Body of pancreas (tissue), 4 donors: ENCODE results near the gene LGALS4. TPM values are rescaled to one million over a fixed set of nuclear protein-coding genes. Genes with fewer than 3 reads are reported as not detected.

Experiments used
- ATAC-seq: fragments of 150-250 bp; one replicate; pipeline ENCODE4 v1.9.1; 2016
- DNase-seq, 4 donors: peaks; one replicate each; pipeline ENCODE4 v3.0.0-alpha.2; 2019
- H3K27ac ChIP-seq, 4 donors: fragments of 200-600 bp; sonication (generic); 1 replicate in 3 of 4; 2 replicates in 1 of 4; pipeline versions ENCODE4 v1.5.1 to v1.6.1; 2016 to 2019; ENCODE audit warnings: mild to moderate bottlenecking in 1 of 4, mixed read lengths in 1 of 4, moderate library complexity in 1 of 4
- H3K27me3 ChIP-seq, 2 donors: fragments of 200-600 bp; sonication (generic); one replicate each; pipeline ENCODE4 v1.6.0; 2016; ENCODE audit warnings: mild to moderate bottlenecking in 1 of 2
- H3K36me3 ChIP-seq, 2 donors: fragments of 200-600 bp; sonication (generic); replicated peaks in 1 of 2; 2 replicates each; pipeline ENCODE4 v1.5.1; 2016; ENCODE audit warnings: low read depth in 2 of 2; ENCODE audit not compliant: insufficient read depth in 1 of 2
- H3K4me1 ChIP-seq: fragments of 200-600 bp; sonication (generic); one replicate; pipeline ENCODE4 v1.6.0; 2016
- H3K4me3 ChIP-seq, 2 donors: fragments of 200-600 bp; sonication (generic); 1 replicate in 1 of 2; 2 replicates in 1 of 2; pipeline ENCODE4 v1.5.1; 2016 to 2019
- H3K9me3 ChIP-seq, 3 donors: fragments of 200-600 bp; sonication (generic); 1 replicate in 2 of 3; 2 replicates in 1 of 3; pipeline ENCODE4 v1.5.1; 2016
- POLR2A ChIP-seq, 3 donors: fragments of 450-650 bp; IDR thresholded peaks; one replicate each; pipeline ENCODE4 v1.6.1; 2016; ENCODE audit warnings: antibody characterized with exemption in 3 of 3, mild to moderate bottlenecking in 2 of 3
- WGBS, 2 donors: methylation state at CpG; one replicate each; pipeline ENCODE4 v1.1.5; 2017; 5-methylcytosine and 5-hydroxymethylcytosine counted together
- intact Hi-C: fragments of 100-400 bp; cut with DNase I; formaldehyde crosslinking; loops from one replicate; pipeline ENCODE4 v1.15.1; 2023
- total RNA-seq, 2 donors: library from RNA; depleted of rRNA; stranded (reverse); fragments of >200 nt; gene quantifications; one replicate each; pipeline ENCODE4 v1.1.0, GENCODE V29; 2016
- TF ChIP-seq, protein P1 (sequence below), 7 experiments: fragments of 450-650 bp in 4 of 7; fragments of 200-600 bp in 3 of 7; sonication (generic) in 3 of 7; IDR thresholded peaks; one replicate each; pipeline ENCODE4 v1.5.1; 2016 to 2019; ENCODE audit warnings: antibody characterized with exemption in 7 of 7

LGALS4 gene
- total RNA-seq, 2 donors from 2014 or later, result 54.1 to 153 TPM

DNA sequence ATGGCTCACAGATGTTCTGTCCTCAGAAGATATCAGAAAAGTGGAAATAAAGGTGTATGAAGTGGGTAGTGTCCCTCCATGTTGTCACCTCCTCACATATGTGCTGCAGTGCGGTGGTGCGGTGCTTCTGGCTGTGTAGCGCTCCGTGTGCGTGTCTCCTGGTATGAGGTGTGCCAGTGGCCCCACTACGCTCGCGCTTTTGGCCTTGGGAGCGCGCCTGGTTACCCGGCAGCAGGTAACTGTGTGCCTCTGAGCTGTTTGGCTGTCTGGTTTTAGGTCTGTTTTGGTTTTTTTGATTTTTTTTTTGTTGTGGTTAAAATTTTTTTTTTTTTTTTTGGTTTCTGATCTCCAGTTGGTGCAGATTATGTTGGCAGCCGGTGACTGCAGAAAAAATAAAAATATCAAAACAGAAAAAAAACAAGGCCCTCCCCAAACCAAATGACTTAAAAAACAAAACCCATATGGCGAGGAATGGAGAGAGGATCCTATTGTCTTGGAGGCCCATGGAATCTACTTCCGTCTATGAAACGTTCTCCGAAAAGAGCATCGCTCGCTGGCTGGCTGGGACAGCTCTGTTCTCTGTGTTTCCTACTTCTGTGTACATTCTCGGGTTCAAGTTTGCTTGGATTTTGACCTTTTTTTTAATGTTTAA is 29.2 kb upstream of the LGALS4 start:
- Histone ChIP-seq H3K4me1 (peaks cover 73% of the 10 kb centered on the region), H3K9me3 (no peaks in the 10 kb centered on the region), H3K27me3 (no peaks in the 10 kb centered on the region), H3K4me3 (no peak overlapping the region), H3K36me3 (peaks cover 28 to 76% of the 10 kb centered on the region in 2 donors), H3K27ac (peak overlapping the region in 3 of 4 donors; percentile 33 to 60 (median 52))
- no peak for ATAC-seq
- intact Hi-C loops, result no loop called here
- TF ChIP-seq, protein P1, sequence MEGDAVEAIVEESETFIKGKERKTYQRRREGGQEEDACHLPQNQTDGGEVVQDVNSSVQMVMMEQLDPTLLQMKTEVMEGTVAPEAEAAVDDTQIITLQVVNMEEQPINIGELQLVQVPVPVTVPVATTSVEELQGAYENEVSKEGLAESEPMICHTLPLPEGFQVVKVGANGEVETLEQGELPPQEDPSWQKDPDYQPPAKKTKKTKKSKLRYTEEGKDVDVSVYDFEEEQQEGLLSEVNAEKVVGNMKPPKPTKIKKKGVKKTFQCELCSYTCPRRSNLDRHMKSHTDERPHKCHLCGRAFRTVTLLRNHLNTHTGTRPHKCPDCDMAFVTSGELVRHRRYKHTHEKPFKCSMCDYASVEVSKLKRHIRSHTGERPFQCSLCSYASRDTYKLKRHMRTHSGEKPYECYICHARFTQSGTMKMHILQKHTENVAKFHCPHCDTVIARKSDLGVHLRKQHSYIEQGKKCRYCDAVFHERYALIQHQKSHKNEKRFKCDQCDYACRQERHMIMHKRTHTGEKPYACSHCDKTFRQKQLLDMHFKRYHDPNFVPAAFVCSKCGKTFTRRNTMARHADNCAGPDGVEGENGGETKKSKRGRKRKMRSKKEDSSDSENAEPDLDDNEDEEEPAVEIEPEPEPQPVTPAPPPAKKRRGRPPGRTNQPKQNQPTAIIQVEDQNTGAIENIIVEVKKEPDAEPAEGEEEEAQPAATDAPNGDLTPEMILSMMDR (IDR thresholded peaks at IDR 0.05), result no peak
- TF ChIP-seq POLR2A (IDR thresholded peaks at IDR 0.05), result no peak
- WGBS, 2 donors, result 77 to 90% methylated on average over 19 of the region's 19 CpGs
- DNase-seq, result peak in 1 of 4 donors; percentile 55

DNA sequence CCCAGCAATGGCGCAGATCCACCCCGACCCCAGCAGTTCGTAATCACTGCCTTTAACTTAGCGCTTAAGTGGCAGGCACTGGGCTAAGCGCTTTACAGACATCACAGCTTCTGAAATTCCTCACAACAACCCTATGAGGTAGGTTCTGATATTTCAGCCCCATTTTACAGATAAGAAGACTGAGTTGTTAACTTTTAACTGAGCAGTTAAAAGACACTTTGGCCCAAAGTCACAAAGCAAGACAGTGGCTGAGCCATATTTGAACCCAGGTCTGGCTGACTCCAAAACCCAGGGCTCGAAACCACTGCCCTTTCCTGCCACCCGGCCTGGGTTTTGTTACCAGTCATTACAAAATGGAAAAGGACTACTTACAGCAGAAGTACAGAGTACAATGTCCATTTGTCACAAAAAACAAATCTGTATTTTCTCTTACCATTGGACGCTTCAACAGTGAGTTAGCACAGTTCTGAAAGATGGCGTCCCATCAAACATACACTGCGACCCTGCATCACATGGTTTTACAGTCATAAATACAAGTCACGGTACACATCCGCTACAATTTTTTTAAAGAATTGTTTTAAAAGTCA is 28.5 kb upstream of the LGALS4 start:
- intact Hi-C loops, result no loop called here
- H3K27ac ChIP-seq, result peak overlapping the region; percentile 33 to 60 (median 51)
- ATAC-seq, result no peak
- 67 to 78% methylated on average over 12 of the region's 12 CpGs for WGBS, 2 donors
- TF ChIP-seq, protein P1 (IDR thresholded peaks at IDR 0.05), result no peak
- no peak for TF ChIP-seq POLR2A (IDR thresholded peaks at IDR 0.05)
- H3K36me3 ChIP-seq, result peaks cover 26 to 77% of the 10 kb centered on the region in 2 donors
- H3K27me3 ChIP-seq, result no peaks in the 10 kb centered on the region
- H3K9me3 ChIP-seq, result no peaks in the 10 kb centered on the region
- peaks cover 76% of the 10 kb centered on the region for H3K4me1 ChIP-seq
- H3K4me3 ChIP-seq, result no peak overlapping the region
- DNase-seq, result no peak

DNA sequence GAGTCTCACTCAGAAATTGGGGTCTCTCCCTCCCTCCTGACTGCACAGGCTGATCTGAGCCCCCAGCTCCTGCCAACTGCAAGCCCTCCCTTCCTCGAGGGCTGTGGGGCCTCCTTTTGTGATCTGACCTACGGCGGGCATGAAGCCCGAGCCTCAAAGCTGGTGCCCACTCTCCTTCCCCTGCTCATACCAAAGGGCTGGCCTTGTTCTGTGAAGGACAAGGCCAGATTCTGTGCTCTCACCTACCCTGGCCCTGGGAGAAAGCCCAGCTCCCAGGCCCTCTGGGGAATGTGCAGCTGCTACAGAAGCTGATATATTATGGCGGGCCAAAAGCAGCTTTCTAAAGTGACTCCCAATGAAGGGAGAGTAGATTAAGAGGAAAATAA is 27.8 kb upstream of the LGALS4 start:
- Histone ChIP-seq H3K36me3 (peaks cover 24 to 72% of the 10 kb centered on the region in 2 donors), H3K4me1 (peaks cover 78% of the 10 kb centered on the region), H3K4me3 (no peak overlapping the region), H3K27me3 (no peaks in the 10 kb centered on the region), H3K27ac (peak overlapping the region; percentile 33 to 60 (median 51)), H3K9me3 (no peaks in the 10 kb centered on the region)
- TF ChIP-seq, protein P1 (IDR thresholded peaks at IDR 0.05), result no peak
- no peak for TF ChIP-seq POLR2A (IDR thresholded peaks at IDR 0.05)
- intact Hi-C loops, result no loop called here
- WGBS, 2 donors, result 22 to 40% methylated on average over 1 to 5 of the region's 5 CpGs
- ATAC-seq (peak; percentile 43), DNase-seq (peak in 3 of 4 donors; percentile 64 to 77 (median 67))

DNA sequence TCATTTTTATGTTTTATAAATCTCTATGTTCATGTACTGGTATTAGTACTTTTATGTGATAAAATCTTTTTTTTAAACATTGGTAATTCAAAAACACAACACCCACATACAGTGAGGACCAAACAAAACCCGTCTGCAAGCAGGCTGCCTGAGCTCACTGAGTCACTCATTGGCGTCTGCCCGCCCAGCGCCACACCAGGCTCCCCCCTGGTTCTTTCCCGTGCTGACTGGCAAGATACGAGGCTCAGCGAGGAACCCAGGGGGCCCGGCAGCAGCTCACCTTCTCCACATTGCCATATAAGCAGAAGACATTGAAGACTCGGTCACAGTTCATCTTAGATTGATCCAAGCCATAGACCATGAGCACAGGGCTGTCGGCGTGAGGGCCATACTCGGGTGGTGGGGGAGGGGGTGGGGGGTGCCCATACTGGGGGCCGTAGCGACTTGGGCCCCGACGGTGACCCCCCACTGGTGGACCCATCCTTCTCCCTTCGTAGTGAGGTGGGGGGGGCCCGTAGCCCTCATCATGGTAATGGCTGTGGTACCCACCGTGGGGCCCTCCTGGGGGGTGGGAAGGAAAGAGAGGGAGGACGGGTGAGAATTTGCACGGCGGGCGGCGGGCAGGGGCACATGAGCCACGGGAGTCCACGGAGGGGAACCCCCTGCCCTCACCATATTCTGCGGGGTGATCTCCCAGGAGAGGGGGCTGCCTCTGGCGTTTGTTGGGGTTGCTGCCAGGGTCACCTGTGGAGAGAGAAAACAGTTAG is 27.3 kb upstream of the LGALS4 start:
- Histone ChIP-seq H3K27ac (peak overlapping the region; percentile 33 to 60 (median 51)), H3K4me3 (no peak overlapping the region), H3K27me3 (no peaks in the 10 kb centered on the region), H3K36me3 (peaks cover 24 to 67% of the 10 kb centered on the region in 2 donors), H3K4me1 (peaks cover 83% of the 10 kb centered on the region), H3K9me3 (no peaks in the 10 kb centered on the region)
- ATAC-seq (no peak), DNase-seq (peak in 2 of 4 donors; percentile 24 to 43)
- 65 to 71% methylated on average over 23 to 26 of the region's 28 CpGs for WGBS, 2 donors
- TF ChIP-seq, protein P1 (IDR thresholded peaks at IDR 0.05), result no peak
- TF ChIP-seq POLR2A (IDR thresholded peaks at IDR 0.05), result no peak
- intact Hi-C loops, result no loop called here
